Measurements from ENCODE around the gene NR2C2AP. TPM values are rescaled to one million over a fixed set of nuclear protein-coding genes. Genes with fewer than 3 reads are reported as not detected.
"Not testable (repeated sequence)": the region's sequence is repeated elsewhere in the genome, so short reads cannot be mapped to it uniquely, and the experiment has no call there.

Gene NR2C2AP
- total RNA-seq, 2 experiments from 2014 or later = 25.8 to 25.9 TPM

GRCh38 chr19:19226204-19226603 is 23.0 kb upstream of the NR2C2AP start:
- Mint-ChIP-seq H3K9me3 (no peaks in the 10 kb centered on the region), H3K4me3 (no peak overlapping the region), H3K4me1 (peaks cover 6% of the 10 kb centered on the region), H3K27ac (no peak overlapping the region), H3K27me3 (peaks cover 17% of the 10 kb centered on the region), H3K36me3 (ENCODE audit: low read depth) (no peaks in the 10 kb centered on the region)
- ChIA-PET CTCF (interaction anchor here (1.0 to 2.4 kb wide), 8 partner anchors 8 to 80 kb away, joined by 3 to 10 read pairs (median 8); partner anchors contain the start of genes BORCS8 and RFXANK), POLR2A (interaction anchor here (2.6 kb wide), 1 partner anchor 23 kb away, joined by 8 read pairs; the partner anchor contains the start of gene NR2C2AP)
- no peak for DNase-seq

GRCh38 chr19:19224852-19225494 is 21.8 kb upstream of the NR2C2AP start:
- peak overlapping the region; percentile 65 for H3K4me3 Mint-ChIP-seq
- DNase-seq = peak; percentile 82
- ChIA-PET CTCF (interaction anchor here (0.7 to 2.4 kb wide), 11 partner anchors 10 to 195 kb away, joined by 3 to 10 read pairs (median 4); partner anchors contain the start of genes BORCS8 and RFXANK), POLR2A (interaction anchor here (0.5 to 2.6 kb wide), 6 partner anchors 22 to 35 kb away, joined by 3 to 8 read pairs (median 4); partner anchors contain the start of genes BORCS8, NR2C2AP and RFXANK)
- no peaks in the 10 kb centered on the region for H3K9me3 Mint-ChIP-seq
- peaks cover 6% of the 10 kb centered on the region for H3K4me1 Mint-ChIP-seq
- no peak overlapping the region for H3K27ac Mint-ChIP-seq
- peaks cover 17% of the 10 kb centered on the region for H3K27me3 Mint-ChIP-seq
- no peaks in the 10 kb centered on the region for H3K36me3 Mint-ChIP-seq (ENCODE audit: low read depth)

GRCh38 chr19:19224150-19224851 is 21.1 kb upstream of the NR2C2AP start:
- POLR2A ChIA-PET = interaction anchor here (0.6 to 2.6 kb wide), 5 partner anchors 21 to 33 kb away, joined by 3 to 8 read pairs (median 6); partner anchors contain the start of genes BORCS8, NR2C2AP and RFXANK
- DNase-seq = no peak
- Mint-ChIP-seq H3K27ac (no peak overlapping the region), H3K4me3 (peak overlapping the region; percentile 56), H3K27me3 (peaks cover 17% of the 10 kb centered on the region), H3K9me3 (no peaks in the 10 kb centered on the region), H3K4me1 (peaks cover 6% of the 10 kb centered on the region), H3K36me3 (ENCODE audit: low read depth) (no peaks in the 10 kb centered on the region)
- CTCF ChIA-PET = interaction anchor here (0.7 to 2.4 kb wide), 8 partner anchors 10 to 165 kb away, joined by 3 to 10 read pairs (median 8); partner anchors contain the start of genes BORCS8 and RFXANK

GRCh38 chr19:19223636-19224035 is 20.4 kb upstream of the NR2C2AP start:
- Mint-ChIP-seq H3K4me1 (peaks cover 6% of the 10 kb centered on the region), H3K4me3 (no peak overlapping the region), H3K9me3 (no peaks in the 10 kb centered on the region), H3K27ac (no peak overlapping the region), H3K36me3 (ENCODE audit: low read depth) (no peaks in the 10 kb centered on the region), H3K27me3 (peaks cover 17% of the 10 kb centered on the region)
- ChIA-PET POLR2A (interaction anchor here (2.1 to 2.6 kb wide), 2 partner anchors 20 to 22 kb away, joined by 6 to 8 read pairs; partner anchors contain the start of gene NR2C2AP), CTCF (interaction anchor here (1.6 to 2.4 kb wide), 3 partner anchors 19 to 49 kb away, joined by 4 to 9 read pairs (median 8); partner anchors contain the start of genes BORCS8 and RFXANK)
- no peak for DNase-seq

- Mint-ChIP-seq H3K27me3 (peaks cover 13% of the 10 kb centered on the region), H3K4me3 (no peak overlapping the region), H3K9me3 (no peaks in the 10 kb centered on the region), H3K4me1 (peaks cover 6% of the 10 kb centered on the region), H3K27ac (no peak overlapping the region), H3K36me3 (ENCODE audit: low read depth) (no peaks in the 10 kb centered on the region)
- DNase-seq = no peak
- POLR2A ChIA-PET = interaction anchor here (1.5 kb wide), 1 partner anchor 20 kb away, joined by 4 read pairs; the partner anchor contains the start of gene NR2C2AP
- CTCF ChIA-PET = interaction anchor here (1.0 kb wide), 1 partner anchor 77 kb away, joined by 4 read pairs; no protein-coding TSS in a partner anchor
Measured at GRCh38 chr19:19223060-19223459, 19.8 kb upstream of the NR2C2AP start.

- ChIA-PET POLR2A (interaction anchor here (1.1 kb wide), 1 partner anchor 29 kb away, joined by 3 read pairs; the partner anchor contains the start of gene BORCS8), CTCF (interaction anchor here (0.6 kb wide), 1 partner anchor 47 kb away, joined by 4 read pairs; no protein-coding TSS in a partner anchor)
- H3K27ac Mint-ChIP-seq = not testable (repeated sequence)
Measured at GRCh38 chr19:19221000-19221399, 17.8 kb upstream of the NR2C2AP start.

GRCh38 chr19:19218911-19219310 is 15.7 kb upstream of the NR2C2AP start:
- Mint-ChIP-seq H3K4me3 (no peak overlapping the region), H3K4me1 (no peaks in the 10 kb centered on the region), H3K27me3 (peaks cover 29% of the 10 kb centered on the region), H3K9me3 (no peaks in the 10 kb centered on the region), H3K27ac (no peak overlapping the region), H3K36me3 (ENCODE audit: low read depth) (no peaks in the 10 kb centered on the region)
- ChIA-PET POLR2A (no interaction called here), CTCF (no interaction called here)
- no peak for DNase-seq

More at GRCh38 chr19:19221000-19221399, 17.8 kb upstream of the NR2C2AP start:
- H3K4me1 Mint-ChIP-seq; DNase-seq; H3K36me3 Mint-ChIP-seq (ENCODE audit: low read depth); H3K4me3 Mint-ChIP-seq; H3K9me3 Mint-ChIP-seq: not testable (repeated sequence)
- peaks cover 24% of the 10 kb centered on the region for H3K27me3 Mint-ChIP-seq

GRCh38 chr19:19217099-19217498 is 13.9 kb upstream of the NR2C2AP start:
- Mint-ChIP-seq H3K4me3 (no peak overlapping the region), H3K27me3 (peaks cover 39% of the 10 kb centered on the region), H3K36me3 (ENCODE audit: low read depth) (no peaks in the 10 kb centered on the region), H3K9me3 (no peaks in the 10 kb centered on the region), H3K27ac (no peak overlapping the region), H3K4me1 (no peaks in the 10 kb centered on the region)
- no peak for DNase-seq
- CTCF ChIA-PET = no interaction called here
- POLR2A ChIA-PET = no interaction called here

- H3K27ac Mint-ChIP-seq = no peak overlapping the region
Measured at GRCh38 chr19:19215792-19216191, 12.6 kb upstream of the NR2C2AP start.

GRCh38 chr19:19214892-19215291 is 11.7 kb upstream of the NR2C2AP start:
- Mint-ChIP-seq H3K4me1 (no peaks in the 10 kb centered on the region), H3K36me3 (ENCODE audit: low read depth) (no peaks in the 10 kb centered on the region), H3K4me3 (no peak overlapping the region), H3K27me3 (peaks cover 48% of the 10 kb centered on the region), H3K27ac (no peak overlapping the region), H3K9me3 (no peaks in the 10 kb centered on the region)
- ChIA-PET POLR2A (no interaction called here), CTCF (interaction anchor here (0.8 kb wide), 1 partner anchor 11 kb away, joined by 3 read pairs; no protein-coding TSS in a partner anchor)
- DNase-seq = peak; percentile 47

More at GRCh38 chr19:19215792-19216191, 12.6 kb upstream of the NR2C2AP start:
- POLR2A ChIA-PET = interaction anchor here (1.0 kb wide), 1 partner anchor 26 kb away, joined by 3 read pairs; no protein-coding TSS in a partner anchor
- Mint-ChIP-seq H3K36me3 (ENCODE audit: low read depth) (no peaks in the 10 kb centered on the region), H3K4me3 (no peak overlapping the region), H3K27me3 (peaks cover 45% of the 10 kb centered on the region), H3K4me1 (no peaks in the 10 kb centered on the region), H3K9me3 (no peaks in the 10 kb centered on the region)
- CTCF ChIA-PET = no interaction called here
- no peak for DNase-seq

- Mint-ChIP-seq H3K27ac (no peak overlapping the region), H3K9me3 (no peaks in the 10 kb centered on the region), H3K4me1 (peaks cover under 1% of the 10 kb centered on the region), H3K4me3 (no peak overlapping the region), H3K27me3 (peaks cover 48% of the 10 kb centered on the region), H3K36me3 (ENCODE audit: low read depth) (no peaks in the 10 kb centered on the region)
- ChIA-PET CTCF (interaction anchor here (0.8 kb wide), 1 partner anchor 12 kb away, joined by 3 read pairs; no protein-coding TSS in a partner anchor), POLR2A (no interaction called here)
- no peak for DNase-seq
Measured at GRCh38 chr19:19214159-19214490, 10.9 kb upstream of the NR2C2AP start.

- DNase-seq = no peak
- H3K9me3 Mint-ChIP-seq = no peaks in the 10 kb centered on the region
- peaks cover 48% of the 10 kb centered on the region for H3K27me3 Mint-ChIP-seq
- no peak overlapping the region for H3K27ac Mint-ChIP-seq
- ChIA-PET CTCF (no interaction called here), POLR2A (no interaction called here)
- H3K4me1 Mint-ChIP-seq = peaks cover 2% of the 10 kb centered on the region
- H3K36me3 Mint-ChIP-seq (ENCODE audit: low read depth) = no peaks in the 10 kb centered on the region
- no peak overlapping the region for H3K4me3 Mint-ChIP-seq
Measured at GRCh38 chr19:19213426-19214158, 10.4 kb upstream of the NR2C2AP start.

Data from activated CD4-positive, alpha-beta memory T cell treated with anti-CD3 and anti-CD28 coated beads, Interleukin-2, amount 10 ng/mL, durations not matched to agents 7 days and 5 days (primary cell).